ENCODE measurements around the gene SYNGR2. TPM values are rescaled to one million over a fixed set of nuclear protein-coding genes. Genes with fewer than 3 reads are reported as not detected.

SYNGR2 gene
- total and polyA plus RNA-seq, 2 of the 8 experiments (the other 6 are each of a cell fraction or from before 2014, with no cell fraction given): 50.0 to 139 TPM

- no peak for TF ChIP-seq ATF2 (IDR thresholded peaks at IDR 0.05; ENCODE audit: low read length)
- TF ChIP-seq EP300 (IDR thresholded peaks at IDR 0.05; ENCODE audit: borderline replicate concordance in 1 of 2, low read depth in 2 of 2, low read length in 2 of 2): no peak
- no peak for TF ChIP-seq TEAD4 (IDR thresholded peaks at IDR 0.05; ENCODE audit: low read depth, low read length)
- TF ChIP-seq EGR1 (IDR thresholded peaks at IDR 0.05; ENCODE audit: borderline replicate concordance, low read depth, low read length): no peak
- no peak for TF ChIP-seq KDM5A (IDR thresholded peaks at IDR 0.05; ENCODE audit: low read length)
- no peak for TF ChIP-seq TBP (IDR thresholded peaks at IDR 0.05; ENCODE audit: low read depth, low read length)
- TF ChIP-seq MAFK (IDR thresholded peaks at IDR 0.05; ENCODE audit: low read depth, low read length): no peak
- no peak for TF ChIP-seq RNF2 (IDR thresholded peaks at IDR 0.05; ENCODE audit: borderline replicate concordance, low read depth, low read length, missing control alignments, poor library complexity, severe bottlenecking)
- TF ChIP-seq NRF1 (IDR thresholded peaks at IDR 0.05; ENCODE audit: low read depth, low read length): no peak
Observed at GRCh38 chr17:78143214-78144146, 24.9 kb upstream of the SYNGR2 start (continued).

Measured in H1 (cell line).